HG02610 (cell line): ENCODE results near the gene DLD.
A peak's percentile ranks its signal among the peaks of the same experiment; 100 is the strongest.
"Not testable (repeated sequence)": the region's sequence is repeated elsewhere in the genome, so short reads cannot be mapped to it uniquely, and the experiment has no call there.

Source experiments
- ATAC-seq: cut with Tn5 transposase; IDR thresholded peaks from one replicate; pipeline ENCODE4 v1.9.1; 2021; ENCODE audit warnings: mild to moderate bottlenecking, moderate library complexity; ENCODE audit not compliant: unreplicated experiment

DLD gene

DNA sequence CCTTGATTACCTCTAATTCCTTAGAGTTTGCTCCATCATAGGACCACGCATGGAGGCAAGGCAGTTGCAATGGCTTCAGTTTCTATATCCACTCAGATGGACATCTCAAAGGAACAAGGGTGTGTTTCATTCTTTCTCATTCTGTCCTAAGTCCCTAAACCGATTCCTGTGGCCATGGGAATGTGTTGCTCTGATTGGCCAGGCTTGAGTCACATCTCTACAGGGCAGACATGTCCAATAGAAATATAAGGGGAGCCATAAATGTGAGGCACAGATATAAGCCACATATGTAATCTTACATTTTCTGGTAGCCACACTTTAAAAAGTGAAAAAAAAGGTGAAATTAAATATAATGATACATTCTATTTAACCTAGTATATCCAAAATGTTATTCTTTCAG lies 16.9 kb upstream of the DLD start:
- no peak for ATAC-seq

DNA sequence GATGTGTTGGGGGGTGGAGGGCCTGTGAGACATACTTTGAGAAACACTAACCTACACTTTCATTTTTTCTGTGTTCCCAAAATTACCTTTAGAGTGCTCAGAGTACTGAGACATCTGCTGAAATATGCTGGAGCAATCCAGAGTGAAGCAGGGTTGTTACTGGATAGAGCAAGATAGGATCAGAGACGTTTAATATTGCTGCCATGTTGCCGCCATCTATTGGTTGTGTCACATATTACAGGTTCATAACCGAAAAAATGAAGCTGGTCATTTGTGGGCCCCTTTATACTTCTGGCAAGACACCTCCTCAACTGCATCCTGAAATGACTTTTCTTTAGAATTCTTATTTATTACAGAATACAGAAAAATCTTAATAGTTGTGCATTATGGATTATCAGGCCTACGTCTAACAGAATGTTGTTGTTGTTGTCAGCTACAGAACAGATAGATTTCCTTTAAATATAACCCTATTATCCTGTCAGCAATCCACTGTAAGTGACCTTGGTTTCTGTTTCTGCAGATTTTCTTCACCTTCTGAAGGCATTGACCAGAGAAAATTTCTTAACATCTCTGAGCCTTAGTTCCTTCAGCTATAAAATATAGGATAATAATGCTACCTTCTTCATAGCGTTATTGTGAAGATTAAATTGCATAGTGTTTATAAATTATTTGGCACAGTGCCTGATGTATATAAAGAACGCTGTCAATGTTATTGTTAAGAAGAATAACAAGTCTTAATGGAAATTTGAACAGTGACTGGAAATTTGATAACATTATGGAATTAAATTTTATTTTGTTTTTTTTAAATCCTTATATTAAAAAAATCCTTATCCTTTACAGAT lies 16.2 kb upstream of the DLD start:
- peak; percentile 59 for ATAC-seq

DNA sequence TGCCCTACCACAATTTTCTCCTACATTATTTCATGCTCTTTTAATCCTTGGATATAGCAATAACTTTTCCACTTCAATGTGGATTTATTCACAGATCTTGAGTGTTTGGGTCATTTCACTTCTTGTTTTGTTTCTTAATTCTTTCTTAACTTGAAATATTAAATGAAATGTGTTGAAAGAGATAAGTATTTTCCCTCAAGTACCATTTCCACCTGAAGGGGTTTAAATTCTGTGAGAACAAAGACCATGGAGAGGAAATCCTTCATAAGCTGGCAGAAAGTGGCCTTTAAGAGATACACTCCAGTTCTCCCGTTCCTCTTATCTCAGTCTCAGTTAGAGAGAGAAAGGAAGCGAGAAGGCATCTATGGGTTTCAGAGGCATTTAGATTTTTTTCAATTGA lies 14.1 kb upstream of the DLD start:
- ATAC-seq, result no peak

DNA sequence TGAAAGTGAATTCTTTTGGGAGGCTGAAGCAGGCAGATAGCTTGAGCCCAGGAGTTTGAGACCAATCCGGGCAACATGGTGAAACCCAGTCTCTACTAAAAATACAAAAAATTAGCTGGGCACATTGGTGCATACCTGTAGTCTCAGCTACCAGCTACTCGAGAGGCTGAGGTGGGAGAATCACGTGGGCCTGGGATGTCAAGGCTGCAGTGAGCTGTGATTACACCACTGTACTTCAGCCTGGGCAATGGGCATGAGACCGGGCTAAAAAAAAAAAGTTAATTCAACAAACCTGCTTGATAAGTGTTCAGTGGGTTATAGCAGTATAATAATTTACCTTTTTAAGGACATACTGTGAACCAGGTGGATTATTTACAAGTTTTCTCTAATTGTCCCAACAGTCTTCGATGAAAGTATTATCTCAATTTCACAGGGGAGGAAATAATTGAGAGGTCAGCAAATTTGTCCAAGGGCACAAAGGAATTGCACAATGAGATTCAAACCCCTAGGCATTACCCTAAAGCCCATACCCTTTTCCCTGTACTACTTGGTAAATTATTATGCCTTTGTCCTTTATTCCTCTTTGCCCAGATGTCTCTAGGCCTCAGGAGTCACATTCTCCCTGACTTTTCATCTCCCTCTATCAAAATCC lies 13.1 kb upstream of the DLD start:
- no peak for ATAC-seq

DNA sequence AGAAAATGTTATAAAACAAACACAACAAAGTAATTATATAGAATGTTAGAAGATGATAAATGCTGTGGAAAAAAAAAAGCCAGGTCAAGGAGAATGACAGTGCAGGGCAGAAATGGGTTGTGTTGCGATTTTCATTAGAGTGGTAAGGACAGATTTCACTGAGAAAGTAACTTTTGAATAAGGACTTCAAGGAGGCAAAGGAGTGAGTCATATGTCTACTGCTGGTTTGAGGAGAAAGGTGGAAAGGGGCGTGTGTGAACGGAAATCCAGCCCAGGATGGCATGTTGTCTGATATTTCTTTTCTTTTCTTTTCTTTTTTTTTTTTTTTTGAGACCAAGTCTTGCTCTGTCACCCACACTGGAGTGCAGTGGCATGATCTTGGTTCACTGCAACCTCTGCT lies 12.3 kb upstream of the DLD start:
- ATAC-seq, result no peak

DNA sequence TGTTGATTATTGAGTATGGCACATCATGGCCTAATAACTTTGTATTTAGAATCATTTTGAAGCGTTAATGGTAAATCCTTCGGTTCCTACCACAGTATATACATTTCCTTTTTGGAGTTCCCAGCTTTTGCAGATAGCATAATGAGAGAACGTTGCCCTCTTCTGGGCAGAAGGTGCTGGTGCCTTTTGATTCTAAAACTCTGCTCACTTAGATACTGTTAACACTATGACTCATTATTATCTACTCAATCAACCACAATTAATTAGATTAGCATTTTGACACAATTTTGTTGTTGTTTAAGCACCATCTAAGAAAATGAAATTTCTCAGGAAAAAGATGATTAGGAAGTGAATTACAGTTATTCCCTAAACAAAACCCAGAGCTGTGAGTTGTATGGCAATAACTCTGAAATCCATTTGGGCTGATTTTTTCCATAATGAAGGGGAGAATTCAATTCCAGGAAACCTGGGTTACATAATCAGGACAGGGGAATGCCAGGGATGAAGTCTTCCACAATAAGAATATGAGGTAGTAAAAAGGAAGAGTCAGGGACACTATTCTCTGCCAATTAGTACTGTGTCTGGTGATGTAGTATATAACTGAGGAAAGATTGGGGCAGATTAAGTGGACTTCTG lies 11.5 kb upstream of the DLD start:
- peak; percentile 66 for ATAC-seq

DNA sequence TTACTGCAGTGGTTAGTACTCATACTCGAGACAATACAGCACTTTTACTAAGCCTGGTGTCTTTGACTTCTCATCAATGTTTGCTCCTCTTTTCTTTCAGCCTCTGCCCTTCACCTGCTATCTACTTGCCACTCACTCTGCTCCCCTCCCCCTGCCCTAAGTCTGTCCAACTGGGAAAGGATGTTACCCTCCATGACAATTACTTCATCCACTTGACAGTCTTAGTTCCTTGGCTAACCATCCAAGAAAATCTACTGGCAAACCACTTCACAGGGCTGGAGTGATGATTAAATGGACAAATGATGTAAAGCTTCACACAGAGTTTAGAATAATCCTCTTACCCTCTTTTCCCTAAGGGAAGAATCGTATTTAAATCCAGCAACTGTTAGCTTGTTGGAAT lies 8.2 kb upstream of the DLD start:
- no peak for ATAC-seq

DNA sequence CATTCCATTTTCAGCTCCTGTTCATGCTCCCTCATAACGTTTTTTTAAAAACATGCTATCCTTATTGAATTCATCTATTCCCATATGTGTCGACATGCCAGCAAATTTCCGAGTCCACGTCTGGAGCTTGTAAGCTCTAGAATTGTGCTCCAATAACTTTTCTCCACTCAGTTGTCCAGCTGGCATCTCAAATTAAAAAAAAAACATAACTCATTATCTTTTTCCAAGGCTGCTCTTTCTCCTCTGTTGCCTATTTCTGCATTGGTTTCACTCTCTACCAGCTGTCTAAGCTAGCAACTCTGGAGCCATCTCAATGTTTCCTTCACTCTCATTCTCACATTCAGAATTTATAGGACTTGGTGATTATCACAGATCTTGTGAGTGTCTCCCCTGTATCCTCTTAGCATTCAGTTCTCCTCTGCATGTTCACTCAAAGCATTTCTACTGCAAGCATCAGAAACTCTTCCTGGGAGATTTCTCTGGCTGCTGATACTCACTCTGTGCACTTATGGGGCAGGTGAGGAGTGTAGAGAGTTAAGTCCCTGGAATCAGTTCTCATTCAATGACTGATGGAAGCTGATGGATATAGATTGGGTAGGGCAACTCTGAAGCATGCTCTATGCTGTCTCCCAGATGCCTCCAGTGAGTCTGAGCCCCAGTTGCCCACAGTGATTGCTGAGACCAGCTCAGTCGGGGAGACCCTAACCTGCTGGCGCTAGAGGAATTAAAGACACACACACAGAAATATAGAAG lies 6.7 kb upstream of the DLD start:
- no peak for ATAC-seq

DNA sequence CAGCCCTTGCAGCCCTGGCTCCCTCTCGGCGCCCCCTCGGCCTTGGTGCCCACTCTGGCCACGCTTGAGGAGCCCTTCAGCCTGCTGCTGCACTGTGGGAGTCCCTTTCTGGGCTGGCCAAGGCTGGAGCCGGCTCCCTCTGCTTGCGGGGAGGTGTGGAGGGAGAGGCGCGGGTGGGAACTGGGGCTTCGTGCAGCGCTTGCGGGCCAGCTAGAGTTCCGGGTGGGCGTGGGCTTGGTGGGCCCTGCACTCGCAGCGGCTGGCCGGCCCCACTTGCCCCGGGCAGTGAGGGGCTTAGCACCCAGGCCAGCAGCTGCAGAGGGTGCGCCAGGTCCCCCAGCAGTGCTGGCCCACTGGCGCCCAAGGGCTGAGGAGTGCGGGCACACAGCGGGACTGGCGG lies 3.2 kb upstream of the DLD start:
- ATAC-seq, result not testable (repeated sequence)

DNA sequence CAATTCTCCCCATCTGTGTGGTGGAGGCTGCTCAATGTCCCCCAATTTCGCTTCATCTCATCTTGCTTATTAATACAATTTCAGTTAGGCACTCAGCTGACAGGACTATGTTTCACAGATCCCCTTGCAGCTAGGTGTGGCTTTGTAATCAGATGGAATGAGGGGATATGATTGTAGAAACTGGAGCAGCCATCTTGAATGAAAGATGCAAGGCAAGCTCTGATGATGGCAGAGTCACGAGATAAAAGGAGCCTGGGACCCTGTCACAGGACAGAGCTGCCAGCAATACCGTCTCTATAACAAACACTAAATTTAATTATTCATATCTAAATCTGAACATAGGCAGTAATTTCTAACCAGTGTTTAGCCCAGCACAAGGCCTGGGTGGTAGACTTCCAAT lies 991 bp upstream of the DLD start:
- ATAC-seq, result no peak

DNA sequence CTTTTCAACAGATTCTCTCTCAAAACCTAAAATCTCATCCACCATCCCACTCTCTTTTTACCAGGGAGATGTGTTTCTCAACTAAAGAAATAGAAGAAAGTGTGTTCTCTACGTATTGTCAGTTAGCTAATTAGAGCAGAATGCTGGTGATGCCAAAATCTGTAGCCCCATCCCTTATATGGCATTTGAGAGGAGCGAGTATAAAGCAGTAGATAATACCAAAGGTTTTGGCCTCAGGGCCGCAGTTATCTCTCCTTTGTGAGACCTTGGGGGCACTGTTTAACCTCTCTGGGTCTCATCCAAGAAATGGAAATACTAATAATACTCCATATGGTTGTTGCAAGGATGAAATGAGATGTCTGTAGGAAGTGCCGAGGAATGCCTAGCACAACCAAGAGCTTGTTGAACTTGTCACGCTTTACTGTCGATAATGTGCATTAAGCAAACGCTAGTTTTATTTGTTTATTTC lies 456 bp upstream of the DLD start:
- ATAC-seq, result peak; percentile 2

DNA sequence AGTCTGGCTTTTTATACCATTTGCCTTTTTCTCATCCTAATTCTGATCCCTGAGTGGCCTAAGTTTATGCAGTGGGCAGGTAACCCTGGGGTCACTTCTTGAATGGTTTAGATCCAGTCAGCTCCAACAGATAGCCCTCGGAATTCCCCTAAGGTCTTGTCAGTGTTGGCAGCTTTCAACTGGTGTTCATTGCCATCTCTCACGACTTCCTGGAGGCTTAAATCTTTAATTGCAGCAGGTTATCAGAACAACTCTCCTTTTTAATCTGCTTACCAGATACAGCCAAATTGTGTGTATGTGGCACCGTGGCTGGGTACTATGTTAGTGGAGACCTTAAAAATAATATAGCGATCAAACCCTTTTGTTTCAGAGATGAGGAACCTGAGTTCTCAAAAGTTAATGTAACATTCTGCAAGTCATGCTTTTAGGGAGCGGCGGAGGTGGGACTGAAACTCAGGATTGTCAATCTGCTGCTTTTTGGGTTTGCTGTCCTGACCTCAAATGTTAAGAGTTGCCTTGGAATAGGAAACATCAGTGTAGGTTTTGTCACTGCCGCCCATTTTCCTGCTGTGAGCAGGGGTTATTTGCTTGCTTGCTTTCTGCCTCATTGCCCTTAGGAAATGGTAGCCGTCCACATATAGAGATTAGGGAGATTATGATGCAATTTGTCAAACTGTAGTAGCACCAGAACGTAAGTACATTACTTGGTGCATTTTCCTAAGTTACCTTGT lies 818 bp downstream of the DLD start:
- ATAC-seq, result peak; percentile 29

DNA sequence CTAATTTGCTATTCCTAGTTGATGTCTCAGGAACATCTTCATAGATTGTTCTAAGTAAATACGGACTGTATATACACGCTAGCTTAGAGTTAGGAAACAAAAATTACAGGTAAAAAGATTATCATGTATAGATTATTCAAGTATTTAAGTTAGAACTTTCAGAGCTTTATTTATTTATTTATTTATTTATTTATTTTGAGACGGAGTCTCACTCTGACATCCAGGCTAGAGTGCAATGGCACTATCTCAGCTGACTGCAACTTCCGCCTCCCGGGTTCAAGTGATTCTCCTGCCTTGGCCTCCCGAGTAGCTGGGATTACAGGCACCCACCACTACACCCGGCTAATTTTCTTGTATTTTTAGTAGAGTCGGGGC lies 1.4 kb downstream of the DLD start:
- ATAC-seq, result not testable (repeated sequence)

DNA sequence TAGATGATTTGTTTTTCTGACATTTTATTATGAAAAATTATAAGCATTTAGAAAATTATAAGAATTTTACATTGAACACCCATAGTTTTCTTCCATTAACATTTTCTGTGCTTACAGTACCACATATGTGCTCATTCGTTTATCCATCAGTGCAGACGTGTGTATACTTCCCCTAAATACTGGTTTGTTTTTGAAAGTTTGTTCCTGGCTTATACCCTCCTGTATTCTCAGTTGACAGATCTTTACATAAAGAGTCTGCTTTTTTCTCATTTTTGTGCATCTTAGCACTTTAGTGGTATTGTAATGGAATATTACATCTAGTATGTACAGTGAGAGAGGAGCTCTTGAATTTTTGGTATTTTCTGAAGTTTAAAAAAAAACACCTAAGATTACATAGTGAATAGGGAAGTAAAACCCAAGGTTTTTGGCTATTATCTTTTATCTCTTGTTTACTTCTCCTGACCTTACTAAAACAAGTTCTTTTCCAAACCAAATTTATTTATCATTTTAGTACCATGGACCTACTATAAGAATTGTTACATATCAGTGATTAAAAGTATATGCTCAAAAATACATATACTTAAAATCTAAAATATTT lies 8.1 kb downstream of the DLD start:
- ATAC-seq, result no peak

DNA sequence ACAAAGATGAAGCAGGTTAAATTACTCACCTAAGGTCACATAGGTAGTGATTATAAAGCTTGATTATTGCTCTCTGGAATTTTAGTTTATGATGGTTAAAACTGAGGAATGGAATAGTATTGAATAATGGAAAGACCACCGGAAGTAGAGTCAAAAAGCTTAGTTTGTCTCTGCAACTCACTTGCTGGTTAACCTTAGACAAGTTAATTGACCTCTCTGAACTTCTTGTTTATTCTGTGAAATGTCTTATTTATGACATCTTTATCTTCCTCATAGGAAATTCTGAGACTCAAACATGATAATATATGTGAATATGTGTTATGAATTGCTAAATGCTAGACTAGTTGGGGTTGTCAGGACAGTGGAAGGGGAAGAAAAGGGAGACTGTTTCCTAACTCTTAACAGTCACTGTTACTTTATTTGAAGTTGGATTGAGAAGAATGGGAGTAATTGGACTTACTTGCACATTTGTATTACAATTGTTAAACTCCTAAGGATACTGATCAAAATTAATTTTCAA lies 9.6 kb downstream of the DLD start:
- ATAC-seq, result no peak

DNA sequence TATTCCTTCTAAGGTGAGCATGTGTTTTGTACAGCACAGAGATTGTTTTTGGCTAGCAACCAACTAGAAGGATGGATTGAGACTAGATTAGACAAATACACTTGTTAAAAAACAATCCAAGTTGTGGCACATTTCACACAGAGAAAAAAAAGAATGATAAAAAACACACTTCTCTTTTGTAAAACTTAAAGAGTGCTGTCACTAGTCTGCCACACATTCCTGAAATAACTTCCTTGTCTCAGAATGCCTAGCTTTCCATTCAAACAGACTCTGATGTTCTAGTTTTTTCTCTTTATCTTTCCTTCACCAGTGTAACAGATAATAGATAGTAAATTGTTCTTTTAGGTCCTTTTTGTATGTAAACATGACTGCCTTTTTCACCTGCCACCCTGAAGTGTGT lies 11.4 kb downstream of the DLD start:
- ATAC-seq, result no peak

DNA sequence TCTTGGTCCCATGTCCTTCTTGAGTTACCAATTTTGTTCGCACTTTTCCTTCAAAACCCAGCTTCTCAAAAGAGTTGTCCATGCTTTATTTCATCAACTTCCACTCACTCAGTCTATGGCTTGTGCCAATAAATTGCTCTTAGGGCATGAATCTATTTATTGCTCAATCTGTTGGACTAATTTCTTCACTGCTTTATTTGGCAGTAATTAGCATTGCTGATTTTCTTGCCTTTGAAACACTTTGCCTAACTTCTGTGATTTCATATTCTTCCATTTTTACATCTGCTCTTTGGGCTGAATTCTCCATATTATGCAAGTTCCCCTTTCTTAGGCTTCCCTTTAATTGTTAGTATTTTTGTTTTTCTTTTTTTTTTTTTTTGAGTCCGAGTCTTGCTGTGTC lies 16.8 kb downstream of the DLD start:
- ATAC-seq, result no peak

DNA sequence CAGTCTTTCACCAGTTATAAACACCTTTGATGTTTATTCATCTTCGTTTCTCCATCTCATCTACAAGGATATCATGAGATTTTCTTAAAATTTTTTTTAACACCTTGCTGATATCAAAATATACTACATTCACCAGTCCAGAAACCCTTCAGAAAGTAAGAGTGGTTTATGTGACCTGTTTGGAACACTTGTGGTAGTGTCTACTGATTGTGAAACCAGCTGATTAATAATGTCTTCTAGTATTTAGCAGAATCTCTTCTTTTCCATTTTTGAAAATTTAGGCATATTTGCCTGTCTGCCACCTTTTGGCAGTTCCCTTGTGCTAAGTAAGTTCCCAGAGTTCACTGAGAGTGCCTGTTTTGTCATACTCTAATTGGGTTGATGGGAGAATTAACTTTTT lies 18.5 kb downstream of the DLD start:
- peak; percentile 87 for ATAC-seq

DNA sequence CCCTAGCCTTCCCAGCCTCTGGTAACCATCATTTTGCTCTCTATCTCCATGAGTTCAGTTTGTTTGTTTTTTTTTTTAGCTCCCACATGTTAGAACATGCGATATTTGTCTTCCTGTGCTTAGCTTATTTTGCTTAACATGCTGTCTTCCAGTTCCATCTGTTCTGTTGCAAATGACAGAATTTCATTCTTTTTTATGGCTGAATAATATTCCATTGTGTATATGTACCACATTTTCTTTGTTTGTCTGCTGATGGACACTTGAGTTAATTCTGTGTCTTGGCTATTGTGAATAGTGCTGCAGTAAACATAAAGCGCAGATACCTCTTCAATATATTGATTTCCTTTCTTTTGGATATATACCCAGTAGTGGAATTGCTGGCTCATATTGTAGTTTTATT lies 21.0 kb downstream of the DLD start:
- no peak for ATAC-seq

DNA sequence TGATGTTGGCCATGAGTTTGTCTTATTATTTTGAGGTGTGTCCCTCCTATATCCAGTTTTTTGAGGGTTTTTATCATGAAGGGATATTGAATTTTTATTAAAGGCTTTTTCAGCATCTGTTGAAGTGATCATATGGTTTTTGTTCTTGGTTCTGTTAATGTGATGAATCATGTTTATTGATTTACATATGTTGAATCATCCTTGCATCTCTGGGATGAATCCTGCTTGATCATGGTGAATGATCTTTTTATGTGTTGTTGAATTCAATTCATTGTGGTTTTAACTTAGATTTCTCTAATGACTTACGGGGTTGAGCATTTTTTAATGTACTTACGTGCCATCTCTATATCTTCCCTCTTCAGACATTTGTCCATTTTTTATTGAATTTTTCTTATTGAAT lies 22.9 kb downstream of the DLD start:
- no peak for ATAC-seq
